Panc1 (cell line): Measurements from ENCODE around the gene TMEFF1. TPM values are rescaled to one million over a fixed set of nuclear protein-coding genes. Genes with fewer than 3 reads are reported as not detected.

Source experiments
- ATAC-seq: fragments of 200-7000 bp; cut with Tn5 transposase; 2 replicates; pipeline ENCODE4 v1.9.1; 2020; ENCODE audit warnings: mild to moderate bottlenecking, moderate library complexity
- BruUV-seq: library from RNA; stranded (reverse); fragments of 400-500 nt; replicated peaks from 2 replicates; lab custom pipeline; 2021; lab: Mats Ljungman, UMichigan
- CTCF ChIA-PET: fragments of 300-600 bp; sonication (Branson Sonifier 250); formaldehyde crosslinking; loops from one replicate; lab custom pipeline; 2022; ENCODE audit warnings: antibody characterized with exemption; lab: Charles Lee
- POLR2A ChIA-PET: fragments of 300-600 bp; sonication (Branson Sonifier 250); formaldehyde crosslinking; loops from one replicate; lab custom pipeline; 2022; ENCODE audit warnings: antibody characterized with exemption; lab: Charles Lee
- DNase-seq: peaks from one replicate; pipeline ENCODE4 v3.0.0-alpha.2; 2010; ENCODE audit warnings: low read depth, low spot score
- H3K27ac ChIP-seq: 2 replicates; pipeline ENCODE4 v1.5.1; 2011; ENCODE audit warnings: mild to moderate bottlenecking, low read length, inconsistent platforms
- H3K27me3 ChIP-seq: fragments of 200-500 bp; sonication (Bioruptor generic); 2 replicates; pipeline ENCODE4 v1.6.0; 2014; ENCODE audit warnings: low read length, inconsistent platforms; ENCODE audit not compliant: control insufficient read depth, insufficient read depth
- H3K36me3 ChIP-seq: fragments of 200-500 bp; sonication (Bioruptor generic); 2 replicates; pipeline ENCODE4 v1.5.1; 2014; ENCODE audit warnings: inconsistent platforms, mild to moderate bottlenecking, low read length, moderate library complexity; ENCODE audit not compliant: control insufficient read depth, insufficient read depth
- H3K4me1 ChIP-seq: 2 replicates; pipeline ENCODE4 v1.5.1; 2011; ENCODE audit warnings: inconsistent platforms, mild to moderate bottlenecking, low read length, moderate library complexity; ENCODE audit not compliant: control insufficient read depth, insufficient read depth
- H3K4me3 ChIP-seq, 2 experiments: 2 replicates each; pipeline ENCODE4 v1.5.1; 2011 to 2012; ENCODE audit warnings: low read depth in 2 of 2, low read length in 2 of 2, mild to moderate bottlenecking in 2 of 2, inconsistent platforms in 1 of 2, moderate library complexity in 1 of 2
- H3K9me3 ChIP-seq: fragments of 200-500 bp; sonication (Bioruptor generic); 2 replicates; pipeline ENCODE4 v1.5.1; 2014; ENCODE audit warnings: low read depth, mild to moderate bottlenecking, inconsistent platforms, low read length, moderate library complexity; ENCODE audit not compliant: control insufficient read depth, insufficient read depth
- CTCF ChIP-seq: fragments of 450-650 bp; IDR thresholded peaks from 2 replicates; pipeline ENCODE4 v1.5.1; 2017; ENCODE audit warnings: mild to moderate bottlenecking
- POLR2AphosphoS5 ChIP-seq: IDR thresholded peaks from 2 replicates; pipeline ENCODE4 v1.6.1; 2012; ENCODE audit warnings: mild to moderate bottlenecking, low read depth, low read length, moderate library complexity
- REST ChIP-seq, 2 experiments: IDR thresholded peaks; 2 replicates each; pipeline ENCODE4 v1.6.1; 2011 to 2012; ENCODE audit warnings: low read depth in 2 of 2, control low read depth in 1 of 2, low read length in 1 of 2, mild to moderate bottlenecking in 1 of 2, moderate library complexity in 1 of 2; ENCODE audit not compliant: insufficient read depth in 1 of 2
- SIN3A ChIP-seq: IDR thresholded peaks from 2 replicates; pipeline ENCODE4 v1.6.1; 2012; ENCODE audit warnings: low read depth, mild to moderate bottlenecking, low read length, moderate library complexity, borderline replicate concordance; ENCODE audit not compliant: insufficient read depth
- TCF7L2 ChIP-seq: IDR thresholded peaks from 2 replicates; pipeline ENCODE4 v1.6.1; 2011; ENCODE audit warnings: mild to moderate bottlenecking, low read depth, low read length, inconsistent platforms
- in situ Hi-C: cut with HindIII; loops from 2 replicates; pipeline ENCODE4 v1.10.0; 2016; ENCODE audit warnings: low sequenced_read_pairs, low pct_unique_long_range_greater_than_20kb
- intact Hi-C: fragments of 100-400 bp; cut with micrococcal nuclease; formaldehyde crosslinking; loops from one replicate; pipeline ENCODE4 v1.10.0; 2022; ENCODE audit not compliant: unreplicated experiment
- total RNA-seq: library from RNA; stranded (reverse); gene quantifications from one replicate; pipeline ENCODE4 v1.2.1, GENCODE V29; 2021; ENCODE audit not compliant: unreplicated experiment

Gene TMEFF1
- total RNA-seq, 1 experiment from 2014 or later, result 2.2 TPM

- in situ Hi-C loops, result no loop called here
- Histone ChIP-seq H3K4me3 (peak overlapping the region; percentile 26 to 58), H3K4me1 (no peaks in the 10 kb centered on the region), H3K36me3 (no peaks in the 10 kb centered on the region), H3K27me3 (no peaks in the 10 kb centered on the region), H3K9me3 (no peaks in the 10 kb centered on the region), H3K27ac (no peak overlapping the region)
- no peak for TF ChIP-seq SIN3A
- TF ChIP-seq CTCF, result no peak
- no peak for TF ChIP-seq TCF7L2
- no peak for TF ChIP-seq REST (IDR thresholded peaks at IDR 0.05; ENCODE audit: insufficient read depth in 1 of 2, low read depth in 2 of 2, low read length in 1 of 2)
- TF ChIP-seq POLR2AphosphoS5, result no peak
- intact Hi-C loops, result no loop called here
- POLR2A ChIA-PET, result no interaction called here
- CTCF ChIA-PET, result no interaction called here
- no TSS peak for BruUV-seq
- ATAC-seq (no peak), DNase-seq (no peak)
Measured at GRCh38 chr9:100472268-100472667, 681 bp upstream of the TMEFF1 start.

- H3K27me3 ChIP-seq, result no peaks in the 10 kb centered on the region
- no peaks in the 10 kb centered on the region for H3K4me1 ChIP-seq
- peak overlapping the region; percentile 50 to 58 for H3K4me3 ChIP-seq
- H3K9me3 ChIP-seq, result no peaks in the 10 kb centered on the region
- in situ Hi-C loops, result no loop called here
- intact Hi-C loops, result no loop called here
- CTCF ChIA-PET, result no interaction called here
- TF ChIP-seq REST (IDR thresholded peaks at IDR 0.05; ENCODE audit: insufficient read depth in 1 of 2, low read depth in 2 of 2, low read length in 1 of 2), result no peak
- no TSS peak for BruUV-seq
- ATAC-seq, result peak; percentile 86
- POLR2A ChIA-PET, result no interaction called here
- no peak for DNase-seq
- H3K36me3 ChIP-seq, result no peaks in the 10 kb centered on the region
- H3K27ac ChIP-seq, result no peak overlapping the region
Measured at GRCh38 chr9:100473276-100474081, 530 bp downstream of the TMEFF1 start.
